Stimulated activated CD8-positive, alpha-beta memory T cell treated with anti-CD3 and anti-CD28 coated beads, Interleukin-2, amount 100 ng/mL, for 1 hour (primary cell): ENCODE measurements around the gene ICE2.
"Not testable (repeated sequence)": the region's sequence is repeated elsewhere in the genome, so short reads cannot be mapped to it uniquely, and the experiment has no call there.

Experiments
- DNase-seq, 2 donors: peaks; one replicate each; pipeline ENCODE4 v3.0.0-alpha.2; 2020; ENCODE audit warnings: low read depth in 2 of 2

Gene ICE2

GRCh38 chr15:60406513-60407414 is 72.2 kb downstream of the ICE2 start:
- DNase-seq = no peak

- DNase-seq = no peak
Measured at GRCh38 chr15:60405399-60405798, 73.5 kb downstream of the ICE2 start.

DNA sequence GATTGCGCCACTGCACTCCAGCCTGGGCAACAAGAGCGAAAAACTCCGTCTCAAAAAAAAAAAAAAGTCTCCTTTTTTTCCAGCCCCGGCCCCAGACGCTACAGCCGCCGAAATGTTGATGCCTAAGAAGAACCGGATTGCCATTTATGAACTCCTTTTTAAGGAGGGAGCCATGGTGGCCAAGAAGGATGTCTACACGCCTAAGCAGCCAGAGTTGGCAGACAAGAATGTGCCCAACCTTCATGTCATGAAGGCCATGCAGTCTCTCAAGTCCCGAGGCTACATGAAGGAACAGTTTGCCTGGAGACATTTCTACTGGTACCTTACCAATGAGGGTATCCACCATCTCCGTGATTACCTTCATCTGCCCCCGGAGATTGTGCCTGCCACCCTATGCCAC is 74.6 kb downstream of the ICE2 start:
- not testable (repeated sequence) for DNase-seq

DNA sequence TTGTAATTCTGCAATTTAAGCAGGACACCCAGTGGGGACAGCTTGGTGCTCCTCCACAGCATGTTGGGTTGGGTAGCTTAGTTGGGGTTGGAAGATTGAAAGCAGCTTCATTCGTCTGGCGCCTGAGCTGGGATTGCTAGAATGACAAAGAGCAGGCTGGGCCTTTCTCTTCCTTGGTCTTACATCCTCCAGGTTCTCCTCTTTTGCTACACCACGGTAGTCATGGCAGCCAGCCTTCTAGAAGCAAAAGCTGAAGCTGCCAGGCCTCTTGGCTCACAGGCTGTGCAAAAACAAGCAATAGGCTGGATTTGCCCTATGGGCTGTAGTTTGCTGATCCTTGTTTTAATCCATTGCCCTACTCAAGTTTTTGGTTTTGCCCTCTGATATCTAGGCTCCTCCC is 78.0 kb downstream of the ICE2 start:
- DNase-seq = no peak

DNA sequence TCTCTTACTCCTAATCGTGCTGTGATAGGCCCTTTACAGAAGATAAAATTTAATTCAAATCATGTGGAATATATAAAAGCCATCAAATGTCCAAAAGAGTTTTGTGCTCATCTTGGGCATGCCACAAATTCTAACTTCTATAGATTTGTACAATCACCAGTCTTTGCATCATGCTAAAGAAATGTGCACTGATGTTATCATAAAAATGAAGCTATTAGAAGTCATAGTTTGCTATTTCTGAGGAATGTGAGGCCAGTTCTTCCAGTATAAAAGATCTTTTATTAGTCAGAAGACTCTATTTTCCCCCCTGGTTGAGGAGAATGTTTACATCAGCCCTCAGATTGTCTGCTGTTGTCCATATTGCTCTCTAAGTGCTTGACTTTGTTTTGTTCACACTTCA is 79.0 kb downstream of the ICE2 start:
- no peak for DNase-seq

DNA sequence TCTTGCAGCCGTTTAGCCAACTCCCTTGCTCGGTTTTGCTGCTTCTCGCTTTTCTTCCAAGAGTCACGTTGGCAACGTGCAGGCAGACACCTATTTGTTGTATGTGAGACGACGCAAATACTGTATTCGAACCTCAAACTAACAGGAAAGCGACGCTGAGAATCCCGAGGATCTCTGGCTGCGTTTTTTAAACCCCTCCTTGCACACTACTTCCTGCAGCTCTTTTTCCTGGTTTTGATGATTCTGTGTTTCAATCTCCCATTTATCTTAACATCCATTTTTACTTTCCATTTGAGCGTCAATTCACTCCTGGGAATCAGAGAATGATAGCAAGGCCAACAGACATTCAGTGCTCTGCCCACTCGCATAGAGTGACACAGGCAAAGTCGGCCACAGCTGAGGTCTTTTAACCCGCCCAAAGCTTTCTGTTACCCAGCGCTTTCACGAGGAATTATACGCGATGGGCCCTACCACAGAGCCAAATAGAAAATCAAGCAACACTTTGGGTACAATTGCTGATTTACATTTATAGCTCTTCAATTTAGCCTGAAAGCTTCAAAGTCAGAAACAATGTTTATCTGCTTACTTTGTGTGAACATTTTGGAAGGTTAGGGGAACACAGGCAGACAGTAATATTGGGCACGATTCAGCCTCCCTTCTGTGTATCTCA is 79.6 kb downstream of the ICE2 start:
- DNase-seq = no peak

DNA sequence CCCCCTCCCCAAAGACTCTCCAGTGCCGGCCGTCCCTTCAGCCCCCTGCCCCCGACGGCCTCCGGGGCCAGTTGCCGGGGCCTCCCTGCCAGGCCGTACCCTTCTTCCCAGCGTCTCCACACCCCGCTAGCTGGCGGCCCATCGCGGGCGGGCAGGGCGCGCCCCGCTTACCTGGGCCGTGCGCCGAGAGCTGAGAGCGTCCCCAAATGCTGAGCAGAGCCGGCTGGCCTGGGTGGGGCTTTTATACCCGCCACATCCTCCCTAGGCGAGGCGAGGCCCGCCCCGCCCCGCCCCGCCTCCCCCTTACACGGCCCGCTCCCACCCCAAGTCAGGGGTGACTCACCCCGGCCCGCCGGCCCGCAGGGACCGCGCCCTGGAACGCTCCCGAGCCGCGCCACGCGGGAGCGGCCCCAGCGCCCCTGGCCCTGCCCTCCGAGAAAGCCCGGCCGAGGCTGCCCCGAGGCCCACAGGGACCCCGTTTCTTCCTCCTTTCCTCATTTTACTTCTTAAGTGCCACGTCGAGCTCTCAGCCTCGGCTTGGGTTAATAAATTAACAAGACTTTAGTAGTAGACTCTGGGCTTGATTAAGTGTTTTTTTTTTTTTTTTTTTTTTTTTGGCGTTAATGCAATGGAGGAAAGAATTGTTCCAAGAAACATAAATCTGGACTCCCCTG is 81.0 kb downstream of the ICE2 start, which contains the start of gene ANXA2:
ANXA2 (minus strand) TSS at position 215 of the 674 bp plus-strand sequence. CDS start 11,911 bp downstream, outside the sequence.
- DNase-seq = peak; percentile 65 to 77

DNA sequence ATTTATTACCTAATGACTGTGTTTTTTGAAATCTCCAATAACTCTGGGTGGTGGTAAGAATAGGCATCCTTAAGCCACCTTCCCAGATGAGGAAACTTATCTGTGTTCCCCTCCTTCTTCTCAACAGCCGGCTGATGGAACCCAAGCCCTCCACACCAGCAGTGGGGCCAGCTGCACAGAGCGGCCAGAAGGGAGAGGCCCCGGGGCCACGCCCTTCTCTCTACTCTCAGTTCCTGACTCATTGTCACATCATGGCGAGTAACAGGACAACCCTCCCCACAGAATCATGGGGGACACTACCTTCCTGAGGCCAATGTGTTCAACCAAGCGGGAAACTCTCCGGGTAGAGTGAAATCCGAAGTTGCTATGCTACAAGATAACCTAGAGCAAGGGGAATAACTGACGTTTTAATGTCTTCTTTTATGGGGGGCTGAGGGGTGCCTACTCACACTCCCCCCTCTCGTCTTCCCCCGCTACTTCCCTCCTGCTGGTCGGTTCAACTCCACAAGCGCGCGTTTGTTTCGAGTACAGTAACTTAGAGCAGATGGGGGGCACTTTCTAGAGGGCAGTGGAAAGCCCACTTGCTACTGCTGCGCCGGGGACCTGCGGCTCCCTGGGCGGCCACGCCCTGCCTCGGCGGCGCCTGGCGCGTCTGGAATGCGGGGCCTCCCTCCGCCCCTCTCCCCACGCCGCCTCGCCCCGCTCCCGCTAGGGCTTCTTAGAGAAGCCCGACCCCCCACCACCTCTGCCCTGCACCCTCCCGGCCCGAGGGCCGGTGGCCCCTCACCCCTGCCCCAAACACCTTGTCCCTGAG is 81.8 kb downstream of the ICE2 start:
- DNase-seq = peak in 1 of 2 donors; percentile 16

- DNase-seq = no peak
Measured at GRCh38 chr15:60396560-60396957, 82.4 kb downstream of the ICE2 start.

- DNase-seq = no peak
Measured at GRCh38 chr15:60396100-60396499, 82.8 kb downstream of the ICE2 start.

- no peak for DNase-seq
Measured at GRCh38 chr15:60395276-60396011, 83.5 kb downstream of the ICE2 start.

GRCh38 chr15:60394689-60395097 is 84.2 kb downstream of the ICE2 start:
- DNase-seq = no peak

GRCh38 chr15:60392986-60393790 is 85.8 kb downstream of the ICE2 start:
- DNase-seq = no peak

DNA sequence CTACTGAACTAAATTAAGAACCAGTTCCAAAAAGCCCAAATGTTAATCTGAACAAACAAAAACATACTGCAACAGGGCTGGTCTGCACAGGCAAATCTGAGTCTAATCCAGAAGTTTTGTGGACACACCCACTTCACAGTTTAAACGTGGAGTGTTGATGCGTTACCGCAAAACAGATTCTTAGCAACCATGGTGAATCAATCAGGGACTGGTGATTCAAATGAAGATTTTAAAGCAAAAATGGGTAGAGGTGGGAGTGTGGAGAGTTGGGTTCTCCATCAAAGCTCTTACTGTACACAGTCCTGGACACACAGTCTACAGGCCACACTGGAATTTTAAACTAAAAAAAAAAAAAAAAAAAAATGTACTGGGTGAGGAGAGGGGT is 86.3 kb downstream of the ICE2 start:
- no peak for DNase-seq

DNA sequence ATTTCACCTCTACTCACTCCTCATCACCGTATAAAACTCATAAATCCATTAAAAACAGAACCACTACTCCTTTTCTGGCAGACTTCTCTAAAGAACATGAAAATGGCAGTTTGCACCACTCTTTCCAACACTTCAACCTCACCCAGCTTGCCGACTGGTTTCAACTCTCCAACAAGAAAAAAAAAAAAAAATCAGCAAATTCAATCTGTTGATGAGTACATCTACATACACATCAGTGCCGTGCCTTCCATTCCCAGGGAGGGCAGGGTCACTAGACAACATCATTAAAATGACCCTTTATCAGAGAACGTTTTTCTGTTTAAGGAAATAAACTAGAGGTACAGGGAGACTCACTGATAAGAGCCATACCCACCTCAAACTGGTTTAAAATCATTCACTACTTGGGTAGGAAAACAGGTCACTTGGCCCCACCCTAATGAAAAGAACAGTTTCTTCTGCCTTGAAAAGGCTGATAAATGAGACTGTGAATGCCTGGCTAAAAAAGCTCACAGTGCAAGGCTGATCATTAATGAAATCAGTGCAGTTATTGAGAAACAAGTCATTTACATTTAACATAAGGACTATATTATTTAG is 87.1 kb downstream of the ICE2 start:
- DNase-seq = no peak

DNA sequence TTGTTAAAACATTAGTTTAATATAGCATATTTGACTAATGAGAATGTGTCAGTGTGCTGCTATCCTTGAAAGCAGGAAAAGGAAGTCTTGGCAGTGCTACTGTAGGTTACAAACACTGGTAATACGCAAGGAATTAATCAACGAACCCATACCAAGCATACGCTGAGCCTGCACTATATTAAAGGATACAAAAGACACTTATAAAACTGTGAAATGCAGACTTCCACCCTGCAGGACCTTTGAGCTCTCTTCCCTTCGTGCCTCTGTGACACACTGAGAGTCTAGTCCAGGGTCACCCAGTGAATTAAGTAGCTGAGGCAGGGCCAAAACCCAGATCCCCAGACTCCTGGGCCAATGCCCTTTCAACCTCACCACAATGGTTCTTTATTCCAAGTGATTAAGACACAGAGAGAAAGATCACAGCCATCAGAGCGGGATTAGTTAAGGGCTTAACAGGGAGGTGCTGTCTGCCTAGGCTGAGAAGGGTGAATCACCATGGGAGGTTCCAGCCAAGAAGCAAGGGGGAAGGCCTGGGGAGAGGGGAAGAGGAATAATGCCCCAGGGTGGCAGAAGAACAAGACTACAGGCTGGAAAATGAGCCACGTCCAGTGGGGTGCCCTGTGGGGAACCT is 88.0 kb downstream of the ICE2 start:
- no peak for DNase-seq

DNA sequence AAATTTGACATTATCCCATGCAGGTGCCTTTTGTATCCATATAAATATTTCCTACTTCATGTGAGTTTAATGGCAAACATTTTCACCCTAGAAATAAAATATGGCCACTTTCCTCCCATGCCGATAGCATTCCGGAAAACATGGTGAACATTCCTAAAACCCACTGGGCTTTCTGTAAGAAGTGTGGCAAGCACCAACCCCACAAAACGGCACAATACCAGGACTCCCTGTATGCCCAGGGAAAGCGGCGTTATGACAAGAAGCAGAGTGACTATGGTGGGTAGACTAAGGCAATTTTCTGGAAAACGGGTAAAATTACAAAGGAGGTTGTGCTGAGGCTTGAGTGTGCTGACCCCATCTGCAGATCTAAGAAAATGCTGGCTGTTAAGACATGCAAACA is 88.7 kb downstream of the ICE2 start:
- DNase-seq = no peak

DNA sequence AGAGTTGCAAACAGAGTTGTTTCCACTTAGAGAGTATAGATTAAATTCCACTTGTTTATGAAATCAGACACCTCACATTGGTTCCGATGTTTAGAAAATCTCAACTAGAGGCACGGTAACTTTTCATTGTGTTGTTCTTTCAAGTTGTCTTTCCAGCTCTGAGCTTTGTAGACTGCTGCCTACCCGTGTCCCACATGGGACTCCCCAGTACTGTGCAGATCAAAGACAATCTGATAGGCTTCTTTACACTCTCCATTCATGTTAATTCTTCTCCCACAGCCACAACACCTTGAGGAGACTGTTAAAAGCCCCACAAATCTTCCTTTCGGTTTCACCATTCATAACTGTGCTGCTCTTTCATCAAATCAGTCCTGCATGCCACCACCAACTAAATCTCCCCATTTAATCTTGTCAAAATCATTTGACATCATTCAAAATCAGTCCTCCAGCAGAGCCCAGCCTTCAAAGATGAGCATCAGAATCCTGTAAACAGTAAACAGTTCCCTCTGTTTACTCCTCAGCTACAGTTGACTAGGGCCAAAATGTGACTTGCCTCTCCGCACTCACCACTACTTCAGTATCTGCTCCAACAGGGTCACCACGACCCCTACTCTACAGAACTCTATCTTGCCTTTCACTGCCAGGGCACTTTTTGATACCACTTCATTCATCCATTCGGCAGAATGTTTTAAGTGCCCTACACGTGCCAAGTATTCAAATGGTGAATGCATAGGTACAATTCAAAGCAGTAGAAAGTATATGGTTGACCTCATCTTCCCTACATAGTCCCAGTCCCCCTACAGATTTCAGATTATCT is 89.5 kb downstream of the ICE2 start:
- DNase-seq = no peak
